Stimulated activated CD8-positive, alpha-beta memory T cell treated with anti-CD3 and anti-CD28 coated beads, Interleukin-7, amount 100 ng/mL, for 48 hours (primary cell): ENCODE results near the gene FBXO8.
"Not testable (repeated sequence)": the region's sequence is repeated elsewhere in the genome, so short reads cannot be mapped to it uniquely, and the experiment has no call there.

Experiments used
- DNase-seq, 2 donors: peaks; one replicate each; pipeline ENCODE4 v3.0.0-alpha.2; 2020; ENCODE audit warnings: low read depth in 1 of 2; ENCODE audit errors: extremely low read depth in 1 of 2

Gene FBXO8

GRCh38 chr4:174284487-174284886, 1.0 kb upstream of the FBXO8 start:
- DNase-seq, result no peak

GRCh38 chr4:174282836-174283506, 496 bp downstream of the FBXO8 start:
- peak; percentile 14 to 64 for DNase-seq

GRCh38 chr4:174281901-174282300, 1.6 kb downstream of the FBXO8 start:
- no peak for DNase-seq

- DNase-seq, result no peak
These were observed 2.2 kb downstream of the FBXO8 start for GRCh38 chr4:174281182-174281737.

GRCh38 chr4:174279433-174280155, 3.9 kb downstream of the FBXO8 start:
- no peak for DNase-seq

GRCh38 chr4:174278467-174278866, 5.0 kb downstream of the FBXO8 start:
- DNase-seq, result no peak

- no peak for DNase-seq
These were observed 6.0 kb downstream of the FBXO8 start for GRCh38 chr4:174277433-174277832.

- DNase-seq, result no peak
These were observed 8.4 kb downstream of the FBXO8 start for GRCh38 chr4:174275101-174275500.

- DNase-seq, result no peak
These were observed 9.0 kb downstream of the FBXO8 start for GRCh38 chr4:174274436-174274835.

- no peak for DNase-seq
These were observed 9.5 kb downstream of the FBXO8 start for GRCh38 chr4:174273930-174274329.

GRCh38 chr4:174266416-174266815, 17.1 kb downstream of the FBXO8 start:
- no peak for DNase-seq

GRCh38 chr4:174265916-174266315, 17.6 kb downstream of the FBXO8 start:
- no peak for DNase-seq

- DNase-seq, result no peak
These were observed 20.1 kb downstream of the FBXO8 start for GRCh38 chr4:174263445-174263736.

- DNase-seq, result no peak
These were observed 20.6 kb downstream of the FBXO8 start for GRCh38 chr4:174262624-174263444.

- DNase-seq, result not testable (repeated sequence)
These were observed 22.0 kb downstream of the FBXO8 start for GRCh38 chr4:174261432-174261831.

- no peak for DNase-seq
These were observed 23.4 kb downstream of the FBXO8 start for GRCh38 chr4:174260099-174260498.

- DNase-seq, result no peak
These were observed 23.9 kb downstream of the FBXO8 start for GRCh38 chr4:174259580-174259979.

- DNase-seq, result no peak
These were observed 27.2 kb downstream of the FBXO8 start for GRCh38 chr4:174256277-174256713.

GRCh38 chr4:174255786-174256185, 27.7 kb downstream of the FBXO8 start:
- no peak for DNase-seq

GRCh38 chr4:174255374-174255773, 28.1 kb downstream of the FBXO8 start:
- no peak for DNase-seq

GRCh38 chr4:174254613-174255012, 28.9 kb downstream of the FBXO8 start:
- no peak for DNase-seq
